HG03139 (cell line): ENCODE results near the gene NUDT4.
A peak's percentile ranks its signal among the peaks of the same experiment; 100 is the strongest.
"Not testable (repeated sequence)": the region's sequence is repeated elsewhere in the genome, so short reads cannot be mapped to it uniquely, and the experiment has no call there.

Source experiments
- ATAC-seq: cut with Tn5 transposase; IDR thresholded peaks from one replicate; pipeline ENCODE4 v1.9.1; 2021; ENCODE audit not compliant: unreplicated experiment

NUDT4 gene

GRCh38 chr12:93399183-93399863 is 21.6 kb downstream of the NUDT4 start:
- peak; percentile 83 for ATAC-seq

GRCh38 chr12:93402333-93403311 is 24.9 kb downstream of the NUDT4 start:
- ATAC-seq: no peak

GRCh38 chr12:93403988-93404803 is 26.5 kb downstream of the NUDT4 start:
- ATAC-seq: no peak

GRCh38 chr12:93404961-93405849 is 27.5 kb downstream of the NUDT4 start:
- no peak for ATAC-seq

GRCh38 chr12:93407054-93407962 is 29.6 kb downstream of the NUDT4 start:
- no peak for ATAC-seq

- ATAC-seq: no peak
These were observed 30.2 kb downstream of the NUDT4 start for GRCh38 chr12:93407963-93408283.

GRCh38 chr12:93408813-93409212 is 31.1 kb downstream of the NUDT4 start:
- no peak for ATAC-seq

- ATAC-seq: not testable (repeated sequence)
These were observed 31.8 kb downstream of the NUDT4 start for GRCh38 chr12:93409343-93410187.

- not testable (repeated sequence) for ATAC-seq
These were observed 33.3 kb downstream of the NUDT4 start for GRCh38 chr12:93411060-93411459.

GRCh38 chr12:93412396-93412795 is 34.7 kb downstream of the NUDT4 start:
- ATAC-seq: not testable (repeated sequence)

- no peak for ATAC-seq
These were observed 35.3 kb downstream of the NUDT4 start for GRCh38 chr12:93413064-93413463.

- ATAC-seq: no peak
These were observed 38.2 kb downstream of the NUDT4 start for GRCh38 chr12:93415723-93416464.

- no peak for ATAC-seq
These were observed 40.3 kb downstream of the NUDT4 start for GRCh38 chr12:93417967-93418480.

- no peak for ATAC-seq
These were observed 41.8 kb downstream of the NUDT4 start for GRCh38 chr12:93419388-93420034.

GRCh38 chr12:93422050-93422449 is 44.3 kb downstream of the NUDT4 start:
- no peak for ATAC-seq

- no peak for ATAC-seq
These were observed 48.1 kb downstream of the NUDT4 start for GRCh38 chr12:93425736-93426411.
